HFF-Myc (cell line): Measurements from ENCODE around the gene PKD2L1.

Experiments used
- DNase-seq: peaks from one replicate; pipeline ENCODE4 v3.0.0-alpha.2; 2011; ENCODE audit warnings: low read depth; ENCODE audit errors: extremely low read depth
- H3K4me3 ChIP-seq: replicated peaks from 2 replicates; pipeline ENCODE4 v1.5.1; 2011; ENCODE audit warnings: low read depth, mild to moderate bottlenecking, control low read depth, low read length
- TF ChIP-seq, protein P1 (sequence below): IDR thresholded peaks from 2 replicates; pipeline ENCODE4 v1.5.1; 2012; ENCODE audit warnings: mild to moderate bottlenecking, low read depth, low read length, control low read depth; ENCODE audit errors: missing control alignments

Gene PKD2L1

DNA sequence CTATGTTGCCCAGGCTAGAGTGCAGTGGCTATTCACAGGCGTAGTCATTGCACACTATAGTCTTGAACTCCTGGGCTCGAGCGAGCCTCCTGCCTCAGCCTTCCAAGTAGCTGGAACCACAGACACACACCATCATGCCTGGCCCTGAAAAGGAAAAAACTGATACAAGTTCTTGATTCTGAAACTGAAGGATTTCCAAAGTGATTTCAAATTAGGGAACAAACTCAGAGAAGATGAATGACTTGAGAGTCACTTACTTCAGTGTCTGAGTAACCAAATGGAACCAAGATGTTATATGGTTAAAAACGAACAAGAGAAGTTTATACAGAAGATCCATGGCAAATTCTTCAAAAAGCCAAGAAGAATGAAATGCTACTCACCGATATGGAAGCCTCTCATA, 77.0 kb downstream of the PKD2L1 start:
- TF ChIP-seq, protein P1, sequence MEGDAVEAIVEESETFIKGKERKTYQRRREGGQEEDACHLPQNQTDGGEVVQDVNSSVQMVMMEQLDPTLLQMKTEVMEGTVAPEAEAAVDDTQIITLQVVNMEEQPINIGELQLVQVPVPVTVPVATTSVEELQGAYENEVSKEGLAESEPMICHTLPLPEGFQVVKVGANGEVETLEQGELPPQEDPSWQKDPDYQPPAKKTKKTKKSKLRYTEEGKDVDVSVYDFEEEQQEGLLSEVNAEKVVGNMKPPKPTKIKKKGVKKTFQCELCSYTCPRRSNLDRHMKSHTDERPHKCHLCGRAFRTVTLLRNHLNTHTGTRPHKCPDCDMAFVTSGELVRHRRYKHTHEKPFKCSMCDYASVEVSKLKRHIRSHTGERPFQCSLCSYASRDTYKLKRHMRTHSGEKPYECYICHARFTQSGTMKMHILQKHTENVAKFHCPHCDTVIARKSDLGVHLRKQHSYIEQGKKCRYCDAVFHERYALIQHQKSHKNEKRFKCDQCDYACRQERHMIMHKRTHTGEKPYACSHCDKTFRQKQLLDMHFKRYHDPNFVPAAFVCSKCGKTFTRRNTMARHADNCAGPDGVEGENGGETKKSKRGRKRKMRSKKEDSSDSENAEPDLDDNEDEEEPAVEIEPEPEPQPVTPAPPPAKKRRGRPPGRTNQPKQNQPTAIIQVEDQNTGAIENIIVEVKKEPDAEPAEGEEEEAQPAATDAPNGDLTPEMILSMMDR, result no peak
- DNase-seq, result no peak
- H3K4me3 ChIP-seq, result no peak overlapping the region

DNA sequence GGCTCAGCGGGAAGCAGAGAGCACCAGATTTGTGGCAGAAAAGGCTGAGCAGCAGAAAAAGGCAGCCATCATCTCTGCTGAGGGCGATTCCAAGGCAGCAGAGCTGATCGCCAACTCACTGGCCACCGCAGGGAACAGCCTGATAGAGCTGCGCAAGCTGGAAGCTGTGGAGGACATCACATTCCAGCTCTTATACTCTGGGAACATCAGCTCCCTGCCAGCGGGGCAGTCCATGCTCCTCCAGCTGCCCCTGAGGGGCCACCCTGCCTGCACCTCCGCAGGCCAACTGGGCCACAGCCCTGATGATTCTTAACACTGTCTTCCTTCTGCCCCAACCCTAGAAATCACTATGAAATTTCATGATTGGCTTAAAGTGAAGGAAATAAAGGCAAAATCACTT, 81.2 kb downstream of the PKD2L1 start:
- no peak for DNase-seq
- TF ChIP-seq, protein P1, result no peak
- H3K4me3 ChIP-seq, result no peak overlapping the region

DNA sequence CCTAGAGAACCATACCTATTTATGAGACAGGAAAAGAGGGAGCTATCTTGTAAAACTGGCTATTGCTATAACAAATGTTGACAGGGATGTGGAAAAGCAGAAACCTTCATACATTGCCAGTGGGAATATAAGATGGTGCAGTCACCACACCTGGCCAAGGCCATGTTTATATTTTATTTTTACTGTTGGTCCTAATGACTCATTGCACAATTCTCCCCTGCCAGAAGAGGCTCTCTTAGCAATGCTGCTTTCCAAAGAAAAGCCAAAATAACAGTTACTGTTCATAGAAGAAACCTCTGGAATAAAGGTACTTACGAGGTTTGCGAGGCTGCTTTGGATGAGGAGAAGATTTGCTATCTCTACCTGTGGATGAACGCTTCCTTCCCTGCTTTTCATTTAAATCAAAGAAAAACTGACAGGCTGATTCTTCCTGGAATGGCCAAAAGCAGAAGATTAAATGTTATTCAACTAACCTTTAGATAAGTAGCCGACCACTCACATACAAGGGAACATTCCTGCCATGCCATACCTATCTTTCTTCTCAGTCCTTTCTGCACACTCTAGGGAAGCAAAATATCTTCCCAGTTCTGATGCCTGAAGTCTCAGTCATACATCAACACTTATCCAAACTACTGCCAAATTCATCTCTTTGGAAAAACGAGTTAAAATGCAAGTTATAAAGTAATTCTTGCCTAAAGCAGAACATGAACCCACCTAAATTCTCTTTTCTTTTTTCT, 84.4 kb downstream of the PKD2L1 start:
- H3K4me3 ChIP-seq, result no peak overlapping the region
- TF ChIP-seq, protein P1, result no peak
- DNase-seq, result no peak

DNA sequence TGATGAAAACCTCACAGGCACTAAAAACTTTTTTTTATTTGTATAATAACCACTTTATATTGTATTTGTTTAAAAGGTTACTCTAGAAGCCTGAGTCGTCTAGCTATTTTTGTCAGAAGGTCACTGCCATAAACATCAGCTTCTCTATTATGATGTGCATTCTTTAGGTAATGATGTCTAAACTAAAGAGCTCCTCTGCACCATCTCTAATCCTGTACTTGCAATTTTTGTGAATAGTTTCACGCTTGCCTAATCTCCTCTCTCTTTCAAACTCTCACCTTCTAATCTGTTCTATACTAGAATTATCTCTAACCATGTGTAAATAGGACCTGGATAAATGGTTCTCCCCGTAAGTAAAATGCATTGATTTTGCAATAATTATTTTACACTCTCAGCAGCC, 90.2 kb downstream of the PKD2L1 start:
- DNase-seq, result no peak
- no peak overlapping the region for H3K4me3 ChIP-seq

DNA sequence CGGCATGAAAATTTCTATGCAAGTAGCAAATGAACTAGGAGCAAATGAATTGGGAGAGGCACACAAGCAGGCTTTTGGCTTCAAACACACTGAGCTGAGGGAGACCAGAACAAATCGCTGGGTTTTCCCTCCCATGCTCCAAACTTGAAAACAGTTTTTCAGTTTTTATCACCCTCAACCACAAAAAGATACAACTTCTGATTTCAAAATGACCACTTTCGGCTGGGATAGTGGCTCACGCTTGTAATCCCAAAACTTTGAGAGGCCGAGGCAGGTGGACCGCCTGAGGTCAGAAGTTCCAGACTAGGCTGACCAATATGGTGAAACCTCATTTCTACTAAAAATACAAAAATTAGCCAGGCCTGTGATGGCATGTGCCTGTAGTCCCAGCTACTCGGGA, 91.6 kb downstream of the PKD2L1 start:
- H3K4me3 ChIP-seq, result no peak overlapping the region
- TF ChIP-seq, protein P1, result no peak
- DNase-seq, result no peak

More for the DNA sequence above, 90.2 kb downstream of the PKD2L1 start:
- TF ChIP-seq, protein P1, result no peak
